Duodenal mucosa (tissue), 2 donors: Measurements from ENCODE around the gene NF1.
"Not testable (repeated sequence)": the region's sequence is repeated elsewhere in the genome, so short reads cannot be mapped to it uniquely, and the experiment has no call there.

Experiments
- H3K27ac ChIP-seq: one replicate; pipeline ENCODE4 v1.7.0; 2013; ENCODE audit warnings: low read depth, low read length
- H3K27me3 ChIP-seq, 2 donors: one replicate each; pipeline ENCODE4 v1.7.0; 2013; ENCODE audit warnings: low read length in 2 of 2, control low read depth in 1 of 2; ENCODE audit not compliant: insufficient read depth in 2 of 2, control insufficient read depth in 1 of 2
- H3K36me3 ChIP-seq, 2 donors: one replicate each; pipeline ENCODE4 v1.7.0; 2013; ENCODE audit warnings: low read length in 2 of 2, control low read depth in 1 of 2; ENCODE audit not compliant: insufficient read depth in 2 of 2, control insufficient read depth in 1 of 2
- H3K4me1 ChIP-seq, 2 donors: one replicate each; pipeline ENCODE4 v1.7.0; 2013; ENCODE audit warnings: low read length in 2 of 2, control low read depth in 1 of 2; ENCODE audit not compliant: insufficient read depth in 2 of 2, control insufficient read depth in 1 of 2
- H3K4me3 ChIP-seq, 2 donors: one replicate each; pipeline ENCODE4 v1.7.0; 2013; ENCODE audit warnings: low read length in 2 of 2, low read depth in 1 of 2
- H3K9ac ChIP-seq, 2 donors: one replicate each; pipeline ENCODE4 v1.7.0; 2013; ENCODE audit warnings: low read length in 2 of 2, low read depth in 1 of 2
- H3K9me3 ChIP-seq, 2 donors: one replicate each; pipeline ENCODE4 v1.7.0; 2013; ENCODE audit warnings: low read length in 2 of 2, control low read depth in 1 of 2; ENCODE audit not compliant: control insufficient read depth in 1 of 2

The NF1 gene

DNA sequence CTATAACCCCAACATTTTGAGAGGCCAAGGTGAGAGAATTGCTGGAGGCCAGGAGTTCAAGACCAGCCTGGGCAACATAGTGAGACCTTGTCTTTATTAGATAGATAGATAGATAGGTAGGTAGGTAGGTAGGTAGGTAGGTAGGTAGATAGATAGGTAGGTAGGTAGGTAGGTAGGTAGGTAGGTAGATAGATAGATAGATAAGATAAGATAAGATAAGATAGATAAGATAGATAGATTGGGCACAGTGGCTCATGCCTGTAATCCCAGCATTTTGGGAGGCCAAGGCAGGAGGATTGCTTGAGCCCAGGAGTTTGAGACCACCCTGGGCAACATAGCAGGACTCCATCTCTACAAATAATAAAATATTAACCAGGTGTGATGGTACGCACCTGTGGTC is 168.1 kb downstream of the NF1 start:
- peaks cover 0 to 24% of the 10 kb centered on the region in 2 donors for H3K36me3 ChIP-seq
- H3K9ac ChIP-seq, H3K27ac ChIP-seq, H3K27me3 ChIP-seq, H3K9me3 ChIP-seq, H3K4me1 ChIP-seq, H3K4me3 ChIP-seq: not testable (repeated sequence)

- Histone ChIP-seq H3K4me3 (no peak overlapping the region), H3K27me3 (no peaks in the 10 kb centered on the region), H3K9ac (no peak overlapping the region), H3K27ac (no peak overlapping the region), H3K9me3 (no peaks in the 10 kb centered on the region), H3K4me1 (peaks cover 3 to 8% of the 10 kb centered on the region in 2 donors), H3K36me3 (peaks cover 3 to 27% of the 10 kb centered on the region in 2 donors)
Measured at GRCh38 chr17:31266042-31266441, 171.3 kb downstream of the NF1 start.

DNA sequence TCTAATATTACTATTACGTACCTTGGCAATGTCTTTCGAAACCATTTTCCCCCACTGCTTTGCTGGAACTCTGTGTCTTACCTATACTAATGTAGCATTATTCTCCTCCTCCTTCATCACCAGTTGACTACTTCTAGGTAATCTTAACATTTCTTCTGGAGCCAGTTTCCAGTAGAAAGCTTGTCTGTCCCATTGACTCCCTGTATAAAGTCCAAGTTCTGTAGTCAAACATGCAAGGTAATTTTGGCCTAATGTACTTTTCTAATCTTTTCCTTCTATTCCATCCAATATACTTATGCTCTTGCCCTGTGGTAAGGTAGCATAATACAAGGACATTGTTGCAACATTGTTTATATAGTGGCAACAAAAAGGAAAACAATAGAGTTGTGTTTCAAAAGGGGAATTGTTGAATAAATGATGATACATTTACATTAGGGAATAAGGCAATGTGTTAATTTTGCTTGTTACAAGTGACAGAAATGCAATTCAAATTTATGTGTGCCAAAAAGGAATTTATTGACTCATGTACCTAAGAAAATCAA is 174.3 kb downstream of the NF1 start:
- peaks cover 3 to 23% of the 10 kb centered on the region in 2 donors for H3K36me3 ChIP-seq
- no peaks in the 10 kb centered on the region for H3K27me3 ChIP-seq
- no peak overlapping the region for H3K27ac ChIP-seq
- H3K4me1 ChIP-seq: peaks cover 3 to 9% of the 10 kb centered on the region in 2 donors
- no peak overlapping the region for H3K9ac ChIP-seq
- H3K4me3 ChIP-seq: no peak overlapping the region
- H3K9me3 ChIP-seq: no peaks in the 10 kb centered on the region

- peaks cover 3 to 13% of the 10 kb centered on the region in 2 donors for H3K4me1 ChIP-seq
- H3K27me3 ChIP-seq: no peaks in the 10 kb centered on the region
- H3K27ac ChIP-seq: no peak overlapping the region
- H3K9ac ChIP-seq: no peak overlapping the region
- no peak overlapping the region for H3K4me3 ChIP-seq
- peaks cover 3 to 23% of the 10 kb centered on the region in 2 donors for H3K36me3 ChIP-seq
- H3K9me3 ChIP-seq: no peaks in the 10 kb centered on the region
Measured at GRCh38 chr17:31269578-31269983, 174.8 kb downstream of the NF1 start.

- no peak overlapping the region for H3K4me3 ChIP-seq
- no peaks in the 10 kb centered on the region for H3K9me3 ChIP-seq
- no peak overlapping the region for H3K27ac ChIP-seq
- peaks cover 6 to 16% of the 10 kb centered on the region in 2 donors for H3K36me3 ChIP-seq
- peaks cover 3 to 13% of the 10 kb centered on the region in 2 donors for H3K4me1 ChIP-seq
- H3K9ac ChIP-seq: no peak overlapping the region
- no peaks in the 10 kb centered on the region for H3K27me3 ChIP-seq
Measured at GRCh38 chr17:31272236-31272635, 177.5 kb downstream of the NF1 start.

- no peaks in the 10 kb centered on the region for H3K27me3 ChIP-seq
- no peak overlapping the region for H3K9ac ChIP-seq
- H3K27ac ChIP-seq: no peak overlapping the region
- H3K4me3 ChIP-seq: no peak overlapping the region
- H3K4me1 ChIP-seq: peaks cover 3 to 13% of the 10 kb centered on the region in 2 donors
- peaks cover 11 to 21% of the 10 kb centered on the region in 2 donors for H3K36me3 ChIP-seq
- H3K9me3 ChIP-seq: no peaks in the 10 kb centered on the region
Measured at GRCh38 chr17:31272803-31273202, 178.0 kb downstream of the NF1 start.

- Histone ChIP-seq H3K36me3 (peaks cover 11 to 23% of the 10 kb centered on the region in 2 donors), H3K9me3 (no peaks in the 10 kb centered on the region), H3K9ac (no peak overlapping the region), H3K27me3 (no peaks in the 10 kb centered on the region), H3K27ac (no peak overlapping the region), H3K4me1 (peaks cover 3 to 13% of the 10 kb centered on the region in 2 donors), H3K4me3 (no peak overlapping the region)
Measured at GRCh38 chr17:31273516-31273915, 178.7 kb downstream of the NF1 start.

DNA sequence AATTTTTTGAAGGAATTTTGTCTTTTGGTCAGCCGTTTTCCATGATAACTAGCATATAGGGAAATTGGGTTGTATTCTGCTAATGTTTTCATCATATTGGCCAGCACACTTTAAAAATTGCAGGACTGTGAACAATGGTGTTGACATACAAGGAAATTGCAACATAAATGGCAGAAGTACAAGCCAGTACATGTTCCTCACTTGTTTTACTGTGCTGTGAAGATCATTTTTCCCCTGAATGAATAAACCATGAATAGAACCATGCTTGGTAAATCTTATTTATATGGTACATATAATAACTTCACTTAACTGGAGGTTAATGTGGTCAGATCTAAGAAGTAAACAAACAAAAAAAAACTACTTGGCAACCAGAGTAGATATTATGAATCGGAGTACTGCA is 179.5 kb downstream of the NF1 start:
- Histone ChIP-seq H3K36me3 (peaks cover 8 to 21% of the 10 kb centered on the region in 2 donors), H3K4me3 (no peak overlapping the region), H3K9ac (no peak overlapping the region), H3K9me3 (no peaks in the 10 kb centered on the region), H3K4me1 (peaks cover 3 to 12% of the 10 kb centered on the region in 2 donors), H3K27ac (no peak overlapping the region), H3K27me3 (no peaks in the 10 kb centered on the region)

GRCh38 chr17:31275116-31275515 is 180.3 kb downstream of the NF1 start:
- Histone ChIP-seq H3K9ac (no peak overlapping the region), H3K27me3 (no peaks in the 10 kb centered on the region), H3K4me1 (peaks cover 0 to 5% of the 10 kb centered on the region in 2 donors), H3K4me3 (no peak overlapping the region), H3K9me3 (no peaks in the 10 kb centered on the region), H3K27ac (no peak overlapping the region), H3K36me3 (peaks cover 8 to 14% of the 10 kb centered on the region in 2 donors)

GRCh38 chr17:31279401-31279800 is 184.6 kb downstream of the NF1 start:
- H3K4me1 ChIP-seq: peaks cover 0 to under 1% of the 10 kb centered on the region in 2 donors
- H3K27me3 ChIP-seq: no peaks in the 10 kb centered on the region
- H3K4me3 ChIP-seq: no peak overlapping the region
- no peak overlapping the region for H3K27ac ChIP-seq
- no peaks in the 10 kb centered on the region for H3K9me3 ChIP-seq
- H3K36me3 ChIP-seq: peaks cover 8 to 11% of the 10 kb centered on the region in 2 donors
- H3K9ac ChIP-seq: no peak overlapping the region
